Measurements from ENCODE around the gene ALOXE3.
"Not testable (repeated sequence)": the region's sequence is repeated elsewhere in the genome, so short reads cannot be mapped to it uniquely, and the experiment has no call there.

The ALOXE3 gene

GRCh38 chr17:8121681-8122421, 3.5 kb upstream of the ALOXE3 start:
- DNase-seq (ENCODE audit: low read depth) = no peak

- DNase-seq (ENCODE audit: low read depth) = no peak
Observed at GRCh38 chr17:8121407-8121680, 3.0 kb upstream of the ALOXE3 start.

GRCh38 chr17:8120520-8121406, 2.4 kb upstream of the ALOXE3 start:
- DNase-seq (ENCODE audit: low read depth) = peak; percentile 35

GRCh38 chr17:8119581-8120519, 1.5 kb upstream of the ALOXE3 start:
- DNase-seq (ENCODE audit: low read depth) = peak; percentile 54

- DNase-seq (ENCODE audit: low read depth) = peak; percentile 68
Observed at GRCh38 chr17:8118769-8119580, 661 bp upstream of the ALOXE3 start.

GRCh38 chr17:8117367-8117979, 841 bp downstream of the ALOXE3 start:
- DNase-seq (ENCODE audit: low read depth) = no peak

GRCh38 chr17:8116776-8117175, 1.5 kb downstream of the ALOXE3 start:
- DNase-seq (ENCODE audit: low read depth) = no peak

- DNase-seq (ENCODE audit: low read depth) = no peak
Observed at GRCh38 chr17:8110907-8111306, 7.4 kb downstream of the ALOXE3 start.

- no peak for DNase-seq (ENCODE audit: low read depth)
Observed at GRCh38 chr17:8110456-8110804, 7.9 kb downstream of the ALOXE3 start.

- peak; percentile 73 for DNase-seq (ENCODE audit: low read depth)
Observed at GRCh38 chr17:8109661-8110455, 8.5 kb downstream of the ALOXE3 start.

GRCh38 chr17:8108972-8109660, 9.2 kb downstream of the ALOXE3 start:
- DNase-seq (ENCODE audit: low read depth) = no peak

- DNase-seq (ENCODE audit: low read depth) = not testable (repeated sequence)
Observed at GRCh38 chr17:8106980-8107379, 11.3 kb downstream of the ALOXE3 start.

- no peak for DNase-seq (ENCODE audit: low read depth)
Observed at GRCh38 chr17:8105957-8106398, 12.3 kb downstream of the ALOXE3 start.

- no peak for DNase-seq (ENCODE audit: low read depth)
Observed at GRCh38 chr17:8104911-8105310, 13.4 kb downstream of the ALOXE3 start.

GRCh38 chr17:8103549-8103948, 14.8 kb downstream of the ALOXE3 start:
- no peak for DNase-seq (ENCODE audit: low read depth)

GRCh38 chr17:8101721-8102120, 16.6 kb downstream of the ALOXE3 start:
- no peak for DNase-seq (ENCODE audit: low read depth)

- DNase-seq (ENCODE audit: low read depth) = no peak
Observed at GRCh38 chr17:8100763-8101162, 17.6 kb downstream of the ALOXE3 start.

- DNase-seq (ENCODE audit: low read depth) = no peak
Observed at GRCh38 chr17:8100111-8100510, 18.2 kb downstream of the ALOXE3 start.

- no peak for DNase-seq (ENCODE audit: low read depth)
Observed at GRCh38 chr17:8096541-8096940, 21.8 kb downstream of the ALOXE3 start.

GRCh38 chr17:8095361-8095760, 23.0 kb downstream of the ALOXE3 start:
- no peak for DNase-seq (ENCODE audit: low read depth)
